Right cardiac atrium (tissue), 5 donors: Measurements from ENCODE around the gene NAE1. TPM values are rescaled to one million over a fixed set of nuclear protein-coding genes. Genes with fewer than 3 reads are reported as not detected.
"Not testable (repeated sequence)": the region's sequence is repeated elsewhere in the genome, so short reads cannot be mapped to it uniquely, and the experiment has no call there.

ENCODE experiments used
- ATAC-seq, 2 donors: fragments of 200-7000 bp; cut with Tn5 transposase; one replicate each; pipeline versions ENCODE4 v1.8.0 to v1.9.1; 2020; ENCODE audit warnings: moderate library complexity in 2 of 2, mild to moderate bottlenecking in 1 of 2
- DNase-seq, 3 donors: peaks; one replicate each; pipeline ENCODE4 v3.0.0-alpha.2; 2020
- H3K27ac ChIP-seq: one replicate; pipeline ENCODE4 v1.5.1; 2013; ENCODE audit warnings: mild to moderate bottlenecking, low read length, control low read depth, moderate library complexity
- H3K27me3 ChIP-seq: one replicate; pipeline ENCODE4 v1.6.1; 2013; ENCODE audit not compliant: control insufficient read depth, insufficient read depth
- H3K4me1 ChIP-seq: one replicate; pipeline ENCODE4 v1.6.1; 2013; ENCODE audit warnings: low read length; ENCODE audit not compliant: control insufficient read depth, insufficient read depth
- H3K4me3 ChIP-seq: one replicate; pipeline ENCODE4 v1.5.1; 2013; ENCODE audit warnings: low read length, control low read depth
- H3K9me3 ChIP-seq: one replicate; pipeline ENCODE4 v1.6.1; 2013; ENCODE audit warnings: low read length; ENCODE audit not compliant: control insufficient read depth
- WGBS: extraction: QIAGEN DNeasy Blood & Tissue Kit; methylation state at CpG from one replicate; pipeline ENCODE4 v1.1.7; 2013; 5-methylcytosine and 5-hydroxymethylcytosine counted together
- intact Hi-C, 4 donors: fragments of 100-400 bp; cut with DNase I; formaldehyde crosslinking; loops; one replicate each; pipeline versions ENCODE4 v1.11.0 to v1.14.0; 2022 to 2023
- polyA plus RNA-seq: library from polyadenylated mRNA; stranded (reverse); fragments of 200-250 nt; gene quantifications from one replicate; pipeline ENCODE4 v1.2.3, GENCODE V29; 2013
- total RNA-seq, 4 donors: library from RNA; stranded (reverse); fragmentation: NEBNext Ultra II Directional; extraction: Animal tissue kit (Norgen Biotek cat#: 25700); gene quantifications; one replicate each; pipeline ENCODE4 v1.2.1, GENCODE V29; 2021
- donor health status: healthy with polysubstance abuse.
- donor health status: DM: no; HTN: yes; CAD: no.
- donor health status: DM: no; HTN: no; CAD: no.
- donor health status: DM: no; HTN: yes; CAD: no; lungs with severe emphysema.
- donor health status: DM: yes; HTN: yes; CAD: no.

The NAE1 gene
- total and polyA plus RNA-seq, 5 donors, result 26.2 to 35.6 (median 31.1) TPM

DNA sequence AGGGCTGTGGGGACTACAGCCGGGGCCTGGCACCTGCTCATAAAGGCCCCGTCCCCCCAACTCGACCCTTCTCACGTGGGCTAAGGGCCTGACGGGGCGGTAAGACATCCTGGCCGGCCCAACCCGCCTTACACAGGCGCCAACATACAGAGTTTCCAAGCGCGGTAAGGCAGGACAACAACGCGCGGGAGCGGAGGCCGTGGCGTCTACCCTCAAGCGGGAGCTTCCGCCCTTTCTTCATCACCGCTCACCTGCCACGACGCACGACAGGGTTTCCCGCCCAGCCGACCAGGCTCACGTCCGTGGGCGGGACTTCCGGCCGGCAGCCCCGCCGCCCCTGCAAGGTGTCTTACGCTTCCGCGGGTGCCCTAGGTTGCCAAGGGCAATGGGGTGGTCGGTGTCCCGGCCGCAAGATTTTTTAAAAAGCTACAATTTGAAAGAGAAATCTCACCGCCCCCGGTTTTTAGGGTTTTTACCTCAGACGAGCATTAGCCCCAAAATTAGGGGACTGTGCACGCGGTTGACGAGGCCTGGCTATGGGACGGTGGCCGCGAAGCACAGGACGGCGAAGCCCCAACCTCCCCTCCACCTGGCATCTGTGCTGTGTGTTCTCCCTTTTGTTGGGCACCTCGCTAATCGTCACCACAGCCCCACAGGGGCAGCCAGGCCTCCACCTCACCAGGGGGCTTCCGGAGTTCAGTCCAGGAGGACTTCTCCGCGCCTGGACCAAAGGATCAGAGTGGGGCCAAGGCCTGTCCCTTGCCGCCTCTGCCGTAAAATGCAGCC is 29.3 kb downstream of the NAE1 start, which contains the start of gene TERB1:
Gene TERB1 (minus strand): TSS at position 265 of the 786 bp plus-strand sequence. CDS start 4,786 bp downstream, outside the sequence.
- DNase-seq (peak in 2 of 3 donors; percentile 48 to 53), ATAC-seq (peak in 1 of 2 donors; percentile 26)
- Histone ChIP-seq H3K27me3 (no peaks in the 10 kb centered on the region), H3K9me3 (no peaks in the 10 kb centered on the region), H3K27ac (no peak within 1 kb of the TSS), H3K4me3 (no peak within 1 kb of the TSS), H3K4me1 (no peaks in the 10 kb centered on the region)
- WGBS, result 89% methylated on average over 56 of the region's 56 CpGs
- intact Hi-C loops, result no loop called here

GRCh38 chr16:66800856-66801255 is 29.9 kb downstream of the NAE1 start:
- intact Hi-C loops, result no loop called here
- DNase-seq (peak in 1 of 3 donors; percentile 40), ATAC-seq (peak; percentile 23 to 24)
- Histone ChIP-seq H3K4me1 (no peaks in the 10 kb centered on the region), H3K9me3 (no peaks in the 10 kb centered on the region), H3K4me3 (no peak overlapping the region), H3K27ac (no peak overlapping the region), H3K27me3 (no peaks in the 10 kb centered on the region)
- 92% methylated on average over 19 of the region's 19 CpGs for WGBS

DNA sequence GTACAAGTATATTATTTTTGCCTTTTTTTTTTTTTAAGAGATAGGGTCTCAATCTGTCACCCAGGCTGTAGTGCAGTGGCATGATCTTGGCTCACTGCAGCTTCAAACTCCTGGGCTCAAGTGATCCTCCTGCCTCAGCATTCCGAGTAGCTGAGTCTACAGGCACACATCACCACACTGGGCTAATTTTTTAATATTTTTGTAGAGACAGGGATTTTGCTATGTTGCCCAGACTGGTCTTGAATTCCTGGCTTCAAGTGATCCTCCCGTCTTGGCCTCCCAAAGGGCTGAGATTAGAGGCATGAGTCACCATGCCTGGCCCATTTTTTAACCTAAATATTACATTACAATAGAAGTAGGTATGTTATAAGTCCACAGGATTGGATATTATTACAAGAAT is 32.6 kb downstream of the NAE1 start:
- no peaks in the 10 kb centered on the region for H3K4me1 ChIP-seq
- 76% methylated on average over 2 of the region's 2 CpGs for WGBS
- no peak for ATAC-seq

GRCh38 chr16:66793984-66794383 is 36.8 kb downstream of the NAE1 start:
- H3K27me3 ChIP-seq, H3K27ac ChIP-seq, H3K9me3 ChIP-seq, H3K4me1 ChIP-seq, DNase-seq, intact Hi-C loops, ATAC-seq, H3K4me3 ChIP-seq: not testable (repeated sequence)
- WGBS, result 91% methylated on average over 6 of the region's 6 CpGs

More for the DNA sequence above, 32.6 kb downstream of the NAE1 start:
- Histone ChIP-seq H3K9me3 (no peaks in the 10 kb centered on the region), H3K4me3 (no peak overlapping the region), H3K27me3 (no peaks in the 10 kb centered on the region), H3K27ac (no peak overlapping the region)
- intact Hi-C loops, result no loop called here
- no peak for DNase-seq

DNA sequence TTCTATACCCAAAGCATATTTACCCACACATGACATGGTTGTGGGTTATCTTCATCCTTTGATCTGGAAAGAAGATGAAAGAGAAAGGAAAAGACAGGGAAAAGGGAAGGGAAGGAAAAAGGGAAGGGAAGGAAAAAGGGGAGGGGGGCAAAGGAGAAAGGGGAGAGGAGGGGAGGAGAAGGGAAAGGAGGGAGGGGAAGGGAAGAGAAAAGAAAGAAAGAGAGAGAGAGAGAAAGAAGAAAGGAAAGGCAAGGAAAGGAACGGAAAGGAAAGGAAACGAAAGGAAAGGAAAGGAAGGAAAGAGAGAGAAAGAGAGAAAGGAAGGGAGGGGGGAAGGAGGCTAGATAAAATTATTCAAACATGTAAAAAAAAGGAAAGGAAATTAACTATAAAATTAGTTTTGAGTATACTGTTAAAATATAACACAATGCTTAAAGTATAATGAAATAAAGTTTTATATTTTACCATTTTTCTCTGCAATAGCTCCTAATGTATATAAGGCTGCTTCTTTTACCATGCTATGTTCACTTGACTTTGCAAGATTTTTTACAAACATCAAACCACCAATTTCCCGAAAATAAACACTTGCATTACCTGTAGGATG is 40.5 kb downstream of the NAE1 start:
- Histone ChIP-seq H3K4me3 (no peak overlapping the region), H3K27me3 (no peaks in the 10 kb centered on the region), H3K27ac (no peak overlapping the region), H3K9me3 (no peaks in the 10 kb centered on the region), H3K4me1 (no peaks in the 10 kb centered on the region)
- DNase-seq (no peak), ATAC-seq (no peak)
- WGBS, result 54% methylated on average over 3 of the region's 3 CpGs
- intact Hi-C loops, result no loop called here

GRCh38 chr16:66787427-66787826 is 43.3 kb downstream of the NAE1 start:
- H3K27ac ChIP-seq, result no peak overlapping the region
- no peak for ATAC-seq
- no peak for DNase-seq
- H3K27me3 ChIP-seq, result no peaks in the 10 kb centered on the region
- H3K4me3 ChIP-seq, result no peak overlapping the region
- intact Hi-C loops, result no loop called here
- no peaks in the 10 kb centered on the region for H3K9me3 ChIP-seq
- H3K4me1 ChIP-seq, result no peaks in the 10 kb centered on the region
- WGBS, result 74% methylated on average over 2 of the region's 2 CpGs

DNA sequence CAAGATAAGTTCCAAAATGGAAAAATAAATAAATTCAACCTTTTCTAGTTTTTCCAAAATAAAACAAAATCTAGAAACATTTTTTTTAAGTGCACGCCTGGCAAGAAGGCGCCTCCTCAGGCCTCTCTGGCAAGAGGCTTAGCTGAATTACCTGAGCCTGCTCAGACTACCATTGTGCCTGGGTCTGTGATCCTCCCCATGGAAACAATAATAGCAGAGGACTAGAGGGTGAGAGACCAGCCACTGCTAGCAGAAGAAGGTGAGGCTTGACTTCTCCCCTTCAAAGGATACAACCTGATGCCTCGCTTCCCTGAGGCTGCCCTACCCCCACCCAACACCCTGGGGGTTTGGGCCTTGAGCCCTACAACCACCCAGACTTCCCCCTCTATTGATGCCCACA is 44.2 kb downstream of the NAE1 start:
- Histone ChIP-seq H3K27me3 (no peaks in the 10 kb centered on the region), H3K4me1 (no peaks in the 10 kb centered on the region), H3K27ac (no peak overlapping the region), H3K9me3 (no peaks in the 10 kb centered on the region), H3K4me3 (no peak overlapping the region)
- intact Hi-C loops, result no loop called here
- DNase-seq (no peak), ATAC-seq (no peak)
- 97% methylated on average over 3 of the region's 3 CpGs for WGBS

DNA sequence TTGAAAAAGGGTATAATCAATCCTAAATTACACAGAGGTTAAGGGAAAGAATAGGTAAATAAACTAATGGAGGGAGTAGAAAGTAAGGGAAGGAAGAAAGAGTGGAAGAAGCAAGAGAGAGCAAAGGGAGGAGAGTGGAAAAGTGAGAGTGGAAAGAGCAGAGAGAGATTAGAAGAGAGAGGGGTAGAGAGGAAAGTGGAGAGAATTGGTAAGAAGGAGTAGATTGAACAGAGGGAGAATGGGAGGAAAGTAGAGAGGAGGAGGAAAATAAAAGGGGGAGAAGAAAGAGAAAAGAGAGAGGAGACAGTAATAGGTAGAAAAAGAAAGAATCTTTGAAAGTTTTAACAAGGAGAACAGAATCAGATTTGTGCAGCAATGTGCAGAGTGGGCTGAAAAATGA is 54.3 kb downstream of the NAE1 start:
- DNase-seq (no peak), ATAC-seq (no peak)
- H3K9me3 ChIP-seq, result no peaks in the 10 kb centered on the region
- H3K27me3 ChIP-seq, result no peaks in the 10 kb centered on the region
- no peak overlapping the region for H3K4me3 ChIP-seq
- H3K4me1 ChIP-seq, result no peaks in the 10 kb centered on the region
- no peak overlapping the region for H3K27ac ChIP-seq
- intact Hi-C loops, result no loop called here

- 55% methylated on average over 2 of the region's 2 CpGs for WGBS
- H3K4me3 ChIP-seq, result no peak overlapping the region
- intact Hi-C loops, result no loop called here
These were observed 55.8 kb downstream of the NAE1 start for GRCh38 chr16:66774981-66775380.

DNA sequence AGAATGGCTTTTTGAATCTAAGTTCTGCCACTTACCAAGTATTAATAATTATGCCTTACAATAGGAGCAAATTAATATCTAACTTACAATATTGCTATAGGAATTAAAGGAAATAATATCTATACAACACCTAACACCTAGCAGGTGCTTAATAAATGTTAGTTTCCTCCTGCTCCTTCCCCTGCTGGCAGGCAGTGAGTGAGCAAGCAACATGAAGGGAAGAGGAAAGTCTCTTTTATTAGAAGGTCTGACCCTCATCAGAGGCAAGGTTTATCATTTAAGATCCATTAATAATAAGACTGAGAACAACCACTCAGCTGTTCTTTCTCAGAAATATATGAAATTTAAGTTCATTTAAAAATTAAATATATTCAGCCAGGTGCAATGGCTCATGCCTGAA is 72.7 kb downstream of the NAE1 start:
- intact Hi-C loops, result no loop called here
- H3K4me1 ChIP-seq, result no peaks in the 10 kb centered on the region
- DNase-seq, result no peak
- no peaks in the 10 kb centered on the region for H3K27me3 ChIP-seq
- H3K9me3 ChIP-seq, result no peaks in the 10 kb centered on the region
- H3K27ac ChIP-seq, result no peak overlapping the region
- no peak for ATAC-seq
- no peak overlapping the region for H3K4me3 ChIP-seq

More at GRCh38 chr16:66774981-66775380, 55.8 kb downstream of the NAE1 start:
- H3K4me1 ChIP-seq, result no peaks in the 10 kb centered on the region
- DNase-seq (no peak), ATAC-seq (no peak)
- no peaks in the 10 kb centered on the region for H3K27me3 ChIP-seq
- H3K27ac ChIP-seq, result no peak overlapping the region
- H3K9me3 ChIP-seq, result no peaks in the 10 kb centered on the region

DNA sequence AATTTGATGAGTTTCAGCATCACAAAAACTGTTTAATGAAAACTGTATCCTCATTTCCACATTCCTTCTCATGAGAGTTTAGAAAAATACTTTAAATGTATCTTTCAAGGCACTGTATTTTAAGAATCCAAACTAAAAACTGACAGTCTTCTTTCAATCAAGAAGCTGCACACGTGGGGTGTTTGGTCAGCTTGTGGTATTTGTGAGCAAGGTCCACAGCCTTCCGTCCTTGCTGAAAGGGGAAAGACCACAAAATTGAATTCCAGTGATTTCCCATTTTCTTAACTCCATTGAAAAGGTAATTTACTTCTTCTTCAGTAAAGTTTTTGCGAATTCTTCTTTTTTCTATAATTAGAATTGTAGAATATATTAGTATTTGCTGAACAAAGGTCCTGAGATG is 76.0 kb downstream of the NAE1 start:
- Histone ChIP-seq H3K27ac (no peak overlapping the region), H3K9me3 (no peaks in the 10 kb centered on the region), H3K27me3 (no peaks in the 10 kb centered on the region), H3K4me1 (peaks cover 5% of the 10 kb centered on the region), H3K4me3 (no peak overlapping the region)
- 67% methylated on average over 3 of the region's 3 CpGs for WGBS
- no peak for DNase-seq
- intact Hi-C loops, result no loop called here
- no peak for ATAC-seq
